MM.1S (cell line): Measurements from ENCODE around the gene PYGO2.

Experiments used
- EZH2phosphoT487 ChIP-seq: fragments of 300-600 bp; sonication (generic); IDR thresholded peaks from 2 replicates; pipeline ENCODE4 v1.6.1; 2018; ENCODE audit warnings: antibody characterized with exemption, low read length
- TF ChIP-seq, protein P1 (sequence below): fragments of 300-600 bp; sonication (generic); IDR thresholded peaks from 2 replicates; pipeline ENCODE4 v1.5.1; 2016; ENCODE audit warnings: antibody characterized with exemption, low read length, mixed read lengths

DNA sequence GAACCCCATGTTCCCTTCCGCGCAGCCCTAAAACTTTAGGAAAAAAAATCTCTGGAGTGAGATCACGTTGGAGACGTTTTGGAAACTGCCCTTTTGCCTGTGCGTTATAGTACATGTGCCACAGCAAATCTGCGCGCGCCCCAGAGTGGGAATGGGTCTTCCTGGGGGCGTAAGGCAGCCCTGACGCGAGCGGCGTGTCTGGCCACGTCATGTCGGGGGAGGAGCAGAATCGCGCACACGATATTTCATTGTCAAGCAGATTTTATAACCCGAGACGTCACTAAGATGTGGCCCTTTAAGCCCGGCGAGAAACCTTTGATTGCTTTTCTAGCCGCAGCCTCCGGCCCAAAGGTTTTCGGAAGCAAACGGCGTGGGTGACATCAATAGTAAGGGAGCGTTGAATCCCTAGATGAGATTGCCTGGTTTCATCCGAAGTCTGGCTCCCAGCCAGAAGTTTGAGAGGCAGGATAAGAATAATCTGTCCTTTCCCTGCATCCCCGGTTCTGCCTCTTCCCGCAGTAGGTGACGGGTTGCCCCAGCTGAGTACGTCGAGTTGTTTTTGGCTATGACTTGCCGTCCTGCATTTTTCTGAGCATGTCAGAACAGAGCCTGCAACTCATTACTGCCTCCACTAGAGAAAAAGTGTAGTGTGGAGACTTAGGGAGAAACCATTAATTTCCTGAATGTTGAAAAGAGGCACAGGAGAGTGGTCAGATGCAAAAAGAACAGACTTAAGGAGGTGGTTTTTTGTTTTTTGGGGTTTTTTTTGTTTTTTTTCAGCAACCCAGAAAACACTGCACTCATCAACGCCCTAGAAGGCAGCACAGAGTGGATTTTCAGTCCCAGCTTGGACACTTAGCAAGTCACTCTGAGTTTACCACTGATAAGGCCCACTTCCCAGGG is 24.2 kb downstream of the PYGO2 start:
- TF ChIP-seq, protein P1, sequence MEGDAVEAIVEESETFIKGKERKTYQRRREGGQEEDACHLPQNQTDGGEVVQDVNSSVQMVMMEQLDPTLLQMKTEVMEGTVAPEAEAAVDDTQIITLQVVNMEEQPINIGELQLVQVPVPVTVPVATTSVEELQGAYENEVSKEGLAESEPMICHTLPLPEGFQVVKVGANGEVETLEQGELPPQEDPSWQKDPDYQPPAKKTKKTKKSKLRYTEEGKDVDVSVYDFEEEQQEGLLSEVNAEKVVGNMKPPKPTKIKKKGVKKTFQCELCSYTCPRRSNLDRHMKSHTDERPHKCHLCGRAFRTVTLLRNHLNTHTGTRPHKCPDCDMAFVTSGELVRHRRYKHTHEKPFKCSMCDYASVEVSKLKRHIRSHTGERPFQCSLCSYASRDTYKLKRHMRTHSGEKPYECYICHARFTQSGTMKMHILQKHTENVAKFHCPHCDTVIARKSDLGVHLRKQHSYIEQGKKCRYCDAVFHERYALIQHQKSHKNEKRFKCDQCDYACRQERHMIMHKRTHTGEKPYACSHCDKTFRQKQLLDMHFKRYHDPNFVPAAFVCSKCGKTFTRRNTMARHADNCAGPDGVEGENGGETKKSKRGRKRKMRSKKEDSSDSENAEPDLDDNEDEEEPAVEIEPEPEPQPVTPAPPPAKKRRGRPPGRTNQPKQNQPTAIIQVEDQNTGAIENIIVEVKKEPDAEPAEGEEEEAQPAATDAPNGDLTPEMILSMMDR, result peak; percentile 38
- no peak for TF ChIP-seq EZH2phosphoT487
